MCF 10A (cell line): ENCODE measurements around the gene ITGA11. TPM values are rescaled to one million over a fixed set of nuclear protein-coding genes. Genes with fewer than 3 reads are reported as not detected.
A peak's percentile ranks its signal among the peaks of the same experiment; 100 is the strongest.

ENCODE experiments used
- BruUV-seq: library from RNA; stranded (reverse); fragments of 400-500 nt; replicated peaks from 2 replicates; lab custom pipeline; 2021; lab: Mats Ljungman, UMichigan
- CTCF ChIA-PET: fragments of 300-600 bp; sonication (Branson Sonifier 250); formaldehyde crosslinking; extraction: SDS; loops from one replicate; lab custom pipeline; 2021; ENCODE audit warnings: antibody characterized with exemption, inconsistent platforms; lab: Yijun Ruan, JAX
- POLR2A ChIA-PET: fragments of 300-600, 350-650 bp; sonication (Branson Sonifier 250); formaldehyde crosslinking; extraction: SDS; loops from one replicate; lab custom pipeline; 2020; ENCODE audit warnings: antibody characterized with exemption, inconsistent platforms; lab: Yijun Ruan, JAX
- DNase-seq: peaks from one replicate; pipeline ENCODE4 v3.0.0-alpha.2; 2018; ENCODE audit not compliant: unreplicated experiment
- H3K27ac Mint-ChIP-seq: one replicate; pipeline ENCODE4 v1.8.0; 2022; ENCODE audit warnings: mild to moderate bottlenecking, low read depth, mixed read lengths; ENCODE audit not compliant: unreplicated experiment
- H3K27me3 Mint-ChIP-seq: one replicate; pipeline ENCODE4 v1.8.0; 2022; ENCODE audit warnings: mixed read lengths; ENCODE audit not compliant: insufficient read depth, unreplicated experiment
- H3K36me3 Mint-ChIP-seq: one replicate; pipeline ENCODE4 v1.8.0; 2022; ENCODE audit warnings: mild to moderate bottlenecking, moderate library complexity, mixed read lengths; ENCODE audit not compliant: insufficient read depth, unreplicated experiment
- H3K4me1 Mint-ChIP-seq: one replicate; pipeline ENCODE4 v1.8.0; 2022; ENCODE audit warnings: mixed read lengths; ENCODE audit not compliant: insufficient read depth, unreplicated experiment
- H3K4me3 Mint-ChIP-seq: one replicate; pipeline ENCODE4 v1.8.0; 2022; ENCODE audit warnings: mild to moderate bottlenecking, moderate library complexity, mixed read lengths; ENCODE audit not compliant: unreplicated experiment
- H3K9me3 Mint-ChIP-seq: one replicate; pipeline ENCODE4 v1.8.0; 2022; ENCODE audit warnings: mixed read lengths; ENCODE audit not compliant: unreplicated experiment
- intact Hi-C: fragments of 100-400 bp; cut with micrococcal nuclease; formaldehyde crosslinking; loops from 2 replicates; pipeline ENCODE4 v1.14.1; 2022
- total RNA-seq: library from RNA; stranded (reverse); gene quantifications from 2 replicates; pipeline ENCODE4 v1.2.3, GENCODE V29; 2022
- TF ChIP-seq, protein P1 (sequence below): fragments of 200-600 bp; IDR thresholded peaks from one replicate; pipeline ENCODE4 v1.8.0; 2022; ENCODE audit warnings: antibody characterized with exemption, mild to moderate bottlenecking; ENCODE audit not compliant: unreplicated experiment

Gene ITGA11
- total RNA-seq, 1 experiment from 2014 or later: 0.19 TPM

DNA sequence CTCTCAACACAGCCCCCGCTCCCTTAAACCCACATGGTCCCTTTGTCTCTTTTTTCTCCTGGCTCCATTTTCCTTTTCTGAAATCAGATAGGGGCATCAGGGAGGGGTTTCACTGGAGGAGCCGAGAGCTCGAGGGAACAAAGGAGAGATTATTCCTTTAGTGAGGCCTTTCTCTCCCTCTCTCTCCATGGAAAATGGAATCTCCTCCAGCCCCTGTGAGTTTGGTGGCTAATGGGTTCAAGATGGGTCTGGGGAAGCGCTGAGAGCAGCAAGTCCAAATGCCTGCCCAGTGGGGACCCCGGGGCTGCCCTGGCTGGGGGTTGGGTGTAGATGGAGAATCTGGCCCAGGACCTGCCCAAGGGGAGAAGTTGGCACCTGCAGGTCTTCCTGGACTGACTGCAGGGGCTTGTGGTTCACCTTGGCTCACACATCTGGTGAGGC is 56.8 kb downstream of the ITGA11 start:
- CTCF ChIA-PET: interaction anchor here (0.6 kb wide), 1 partner anchor 1632 kb away, joined by 3 read pairs; no protein-coding TSS in a partner anchor
- POLR2A ChIA-PET: no interaction called here

DNA sequence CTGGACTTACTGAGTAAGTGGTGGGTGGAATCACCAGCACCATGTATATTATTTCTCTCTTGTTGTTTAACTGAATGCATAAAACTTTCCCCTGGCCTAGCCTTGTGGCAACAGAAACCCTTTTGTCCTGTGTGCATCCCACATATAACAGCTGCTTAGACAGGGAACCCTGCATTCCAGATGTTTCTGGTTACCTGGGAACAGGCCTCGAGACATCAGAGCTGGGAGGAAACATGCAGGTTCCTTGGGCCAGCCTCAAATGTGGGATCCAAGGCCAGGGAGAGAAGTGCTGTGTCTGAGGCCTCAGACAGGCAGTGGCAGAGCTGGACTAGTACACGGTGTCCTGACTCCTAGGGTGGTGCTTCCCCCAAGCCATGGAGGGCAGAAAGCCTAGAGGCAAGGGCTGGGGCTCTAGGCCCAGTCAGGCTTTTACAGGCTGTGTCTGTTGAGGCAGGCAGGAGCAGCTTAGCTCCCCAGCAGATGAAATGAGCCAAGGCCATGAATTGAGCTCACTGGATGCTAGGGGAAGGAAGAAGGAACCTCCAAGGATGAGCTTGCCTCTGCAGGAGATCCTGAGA is 57.7 kb downstream of the ITGA11 start:
- intact Hi-C loops: no loop called here
- DNase-seq: no peak
- TF ChIP-seq, protein P1, sequence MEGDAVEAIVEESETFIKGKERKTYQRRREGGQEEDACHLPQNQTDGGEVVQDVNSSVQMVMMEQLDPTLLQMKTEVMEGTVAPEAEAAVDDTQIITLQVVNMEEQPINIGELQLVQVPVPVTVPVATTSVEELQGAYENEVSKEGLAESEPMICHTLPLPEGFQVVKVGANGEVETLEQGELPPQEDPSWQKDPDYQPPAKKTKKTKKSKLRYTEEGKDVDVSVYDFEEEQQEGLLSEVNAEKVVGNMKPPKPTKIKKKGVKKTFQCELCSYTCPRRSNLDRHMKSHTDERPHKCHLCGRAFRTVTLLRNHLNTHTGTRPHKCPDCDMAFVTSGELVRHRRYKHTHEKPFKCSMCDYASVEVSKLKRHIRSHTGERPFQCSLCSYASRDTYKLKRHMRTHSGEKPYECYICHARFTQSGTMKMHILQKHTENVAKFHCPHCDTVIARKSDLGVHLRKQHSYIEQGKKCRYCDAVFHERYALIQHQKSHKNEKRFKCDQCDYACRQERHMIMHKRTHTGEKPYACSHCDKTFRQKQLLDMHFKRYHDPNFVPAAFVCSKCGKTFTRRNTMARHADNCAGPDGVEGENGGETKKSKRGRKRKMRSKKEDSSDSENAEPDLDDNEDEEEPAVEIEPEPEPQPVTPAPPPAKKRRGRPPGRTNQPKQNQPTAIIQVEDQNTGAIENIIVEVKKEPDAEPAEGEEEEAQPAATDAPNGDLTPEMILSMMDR: no peak
- POLR2A ChIA-PET: interaction anchor here (0.6 to 0.8 kb wide), 2 partner anchors 36 to 95 kb away, joined by 3 to 4 read pairs; no protein-coding TSS in a partner anchor
- H3K4me3 Mint-ChIP-seq: no peak overlapping the region
- H3K27ac Mint-ChIP-seq: no peak overlapping the region
- H3K4me1 Mint-ChIP-seq: no peaks in the 10 kb centered on the region
- no peaks in the 10 kb centered on the region for H3K9me3 Mint-ChIP-seq
- H3K27me3 Mint-ChIP-seq: no peaks in the 10 kb centered on the region
- no TSS peak for BruUV-seq
- peaks cover 4% of the 10 kb centered on the region for H3K36me3 Mint-ChIP-seq
- CTCF ChIA-PET: interaction anchor here (0.6 to 1.2 kb wide), 4 partner anchors 8 to 1631 kb away, joined by 3 to 4 read pairs (median 3); no protein-coding TSS in a partner anchor

More for the DNA sequence above, 56.8 kb downstream of the ITGA11 start:
- TF ChIP-seq, protein P1: no peak
- intact Hi-C loops: no loop called here
- no peaks in the 10 kb centered on the region for H3K4me1 Mint-ChIP-seq
- H3K27me3 Mint-ChIP-seq: no peaks in the 10 kb centered on the region
- no peak for DNase-seq
- BruUV-seq: no TSS peak
- no peak overlapping the region for H3K4me3 Mint-ChIP-seq
- no peak overlapping the region for H3K27ac Mint-ChIP-seq
- peaks cover 6% of the 10 kb centered on the region for H3K36me3 Mint-ChIP-seq
- no peaks in the 10 kb centered on the region for H3K9me3 Mint-ChIP-seq

DNA sequence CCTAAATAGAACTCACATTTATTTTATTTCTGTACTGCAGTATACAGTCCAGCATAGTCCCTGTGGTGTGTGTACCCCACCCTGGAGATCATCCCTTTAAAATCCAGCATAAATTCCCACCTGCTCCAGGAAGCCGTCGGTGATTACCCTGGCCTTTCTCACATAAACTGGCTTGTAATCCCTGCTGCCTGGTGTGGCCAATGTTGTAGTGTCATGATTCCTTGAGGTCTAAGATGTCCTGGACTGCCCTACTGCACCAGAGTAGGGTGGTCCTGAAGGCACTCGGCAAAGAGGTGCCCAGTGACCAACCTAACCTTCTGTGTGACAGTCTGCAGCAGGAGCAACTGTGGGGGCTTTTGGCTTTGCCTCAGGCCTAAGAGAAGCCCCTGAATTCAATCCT is 58.9 kb downstream of the ITGA11 start:
- Mint-ChIP-seq H3K4me1 (no peaks in the 10 kb centered on the region), H3K4me3 (no peak overlapping the region), H3K27me3 (no peaks in the 10 kb centered on the region), H3K9me3 (no peaks in the 10 kb centered on the region), H3K36me3 (no peaks in the 10 kb centered on the region), H3K27ac (no peak overlapping the region)
- POLR2A ChIA-PET: no interaction called here
- TF ChIP-seq, protein P1: no peak
- no TSS peak for BruUV-seq
- CTCF ChIA-PET: interaction anchor here (1.0 to 1.2 kb wide), 2 partner anchors 9 to 66 kb away, joined by 3 to 4 read pairs; no protein-coding TSS in a partner anchor
- intact Hi-C loops: loop anchor here (2.0 kb wide), 1 partner anchor 66 kb away; no protein-coding TSS in a partner anchor
- DNase-seq: no peak

DNA sequence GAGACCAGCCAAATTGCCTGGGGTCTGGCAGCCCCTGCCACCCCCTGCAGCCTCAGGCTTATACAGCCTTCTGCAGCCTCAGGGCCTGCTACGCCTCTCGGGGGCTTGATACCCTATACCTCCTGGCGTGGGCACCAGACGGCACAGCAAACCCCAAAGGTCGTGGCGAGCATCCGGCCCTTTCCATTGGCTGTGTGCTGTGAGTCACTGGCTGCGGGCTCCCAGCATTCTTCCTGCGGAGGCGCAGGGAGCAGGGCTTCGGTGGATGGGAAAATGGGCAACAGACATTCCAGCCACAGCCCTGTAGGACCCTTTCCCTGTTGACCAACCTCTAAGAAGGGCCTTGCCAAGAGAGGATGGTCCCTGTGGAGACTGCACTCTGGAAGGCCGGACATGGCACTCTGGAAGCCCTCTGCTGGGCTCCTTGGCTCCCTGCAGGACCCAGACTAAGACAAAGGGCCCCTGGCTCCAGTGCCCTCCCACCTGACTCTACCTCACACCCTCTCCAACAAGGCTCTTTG is 59.6 kb downstream of the ITGA11 start:
- TF ChIP-seq, protein P1: peak; percentile 20
- no peak overlapping the region for H3K27ac Mint-ChIP-seq
- ChIA-PET CTCF (interaction anchor here (1.0 kb wide), 1 partner anchor 66 kb away, joined by 3 read pairs; no protein-coding TSS in a partner anchor), POLR2A (interaction anchor here (0.7 kb wide), 1 partner anchor 16 kb away, joined by 3 read pairs; no protein-coding TSS in a partner anchor)
- no TSS peak for BruUV-seq
- peak; percentile 55 for DNase-seq
- intact Hi-C loops: loop anchor here (2.0 kb wide), 1 partner anchor 66 kb away; no protein-coding TSS in a partner anchor
- H3K9me3 Mint-ChIP-seq: no peaks in the 10 kb centered on the region
- H3K4me3 Mint-ChIP-seq: no peak overlapping the region
- H3K4me1 Mint-ChIP-seq: no peaks in the 10 kb centered on the region
- H3K36me3 Mint-ChIP-seq: no peaks in the 10 kb centered on the region
- no peaks in the 10 kb centered on the region for H3K27me3 Mint-ChIP-seq
